ENCODE data around the gene ITGA6. TPM values are rescaled to one million over a fixed set of nuclear protein-coding genes. Genes with fewer than 3 reads are reported as not detected.
A peak's percentile ranks its signal among the peaks of the same experiment; 100 is the strongest.

ITGA6 gene
- total and polyA plus RNA-seq, 2 donors (not counting 1 experiment from before 2014, with no cell fraction given) = 6.4 to 19.8 TPM

DNA sequence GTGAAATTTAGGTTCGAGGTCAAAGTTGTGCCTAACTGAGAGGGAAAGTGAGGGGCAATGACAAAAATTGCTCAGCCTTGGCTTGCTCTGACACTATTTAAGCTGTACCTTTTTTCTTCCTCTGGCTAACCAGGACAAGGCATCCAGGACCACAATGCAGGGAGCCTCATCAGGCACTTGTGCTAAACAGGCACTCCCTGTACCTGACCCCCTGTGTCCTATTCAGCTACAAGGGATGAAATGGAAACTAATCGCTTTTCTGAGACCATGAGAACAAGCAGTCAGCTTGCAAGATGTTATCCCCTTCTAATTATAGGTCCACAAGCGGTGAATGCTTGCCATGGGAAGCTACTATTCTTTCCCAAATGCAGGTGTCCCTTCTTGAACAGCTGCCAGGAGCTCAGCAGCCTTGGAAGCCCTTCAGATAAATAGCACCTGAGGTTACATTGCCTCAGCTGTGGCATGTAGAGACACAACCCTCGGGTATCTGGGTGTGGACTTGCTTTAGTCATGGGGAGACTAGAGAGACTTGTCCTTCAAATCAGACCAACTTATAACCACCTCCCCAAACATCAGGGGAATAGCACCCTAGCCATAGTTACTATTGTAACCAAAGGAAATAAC lies 19.1 kb upstream of the ITGA6 start:
- Histone ChIP-seq H3K79me2 (ENCODE audit: control insufficient read depth, insufficient read depth, low read length) (no peaks in the 10 kb centered on the region), H3K4me1 (ENCODE audit: control insufficient read depth, extremely low read depth, insufficient read depth, low read length) (no peaks in the 10 kb centered on the region), H3K4me3 (replicated peaks in 1 of 4; ENCODE audit: control extremely low read depth in 1 of 4, insufficient read depth in 1 of 4, low read depth in 3 of 4, low read length in 4 of 4) (no peak overlapping the region), H4K20me1 (ENCODE audit: control insufficient read depth, extremely low read depth, insufficient read depth, low read length) (no peaks in the 10 kb centered on the region), H3K9me3 (ENCODE audit: control insufficient read depth, insufficient read depth, low read depth, low read length) (no peaks in the 10 kb centered on the region), H3K4me2 (ENCODE audit: extremely low read depth, insufficient read depth, low read length) (no peak overlapping the region), H3K27me3 (ENCODE audit: control insufficient read depth, insufficient read depth, low read length) (no peaks in the 10 kb centered on the region), H3K36me3 (ENCODE audit: control insufficient read depth, insufficient read depth, low read length) (no peaks in the 10 kb centered on the region), H3K27ac (ENCODE audit: insufficient read depth, low read length) (no peak overlapping the region), H2AFZ (ENCODE audit: low read length) (no peak overlapping the region), H3K9ac (ENCODE audit: insufficient read depth, low read length) (no peak overlapping the region)
- TF ChIP-seq, protein P1, sequence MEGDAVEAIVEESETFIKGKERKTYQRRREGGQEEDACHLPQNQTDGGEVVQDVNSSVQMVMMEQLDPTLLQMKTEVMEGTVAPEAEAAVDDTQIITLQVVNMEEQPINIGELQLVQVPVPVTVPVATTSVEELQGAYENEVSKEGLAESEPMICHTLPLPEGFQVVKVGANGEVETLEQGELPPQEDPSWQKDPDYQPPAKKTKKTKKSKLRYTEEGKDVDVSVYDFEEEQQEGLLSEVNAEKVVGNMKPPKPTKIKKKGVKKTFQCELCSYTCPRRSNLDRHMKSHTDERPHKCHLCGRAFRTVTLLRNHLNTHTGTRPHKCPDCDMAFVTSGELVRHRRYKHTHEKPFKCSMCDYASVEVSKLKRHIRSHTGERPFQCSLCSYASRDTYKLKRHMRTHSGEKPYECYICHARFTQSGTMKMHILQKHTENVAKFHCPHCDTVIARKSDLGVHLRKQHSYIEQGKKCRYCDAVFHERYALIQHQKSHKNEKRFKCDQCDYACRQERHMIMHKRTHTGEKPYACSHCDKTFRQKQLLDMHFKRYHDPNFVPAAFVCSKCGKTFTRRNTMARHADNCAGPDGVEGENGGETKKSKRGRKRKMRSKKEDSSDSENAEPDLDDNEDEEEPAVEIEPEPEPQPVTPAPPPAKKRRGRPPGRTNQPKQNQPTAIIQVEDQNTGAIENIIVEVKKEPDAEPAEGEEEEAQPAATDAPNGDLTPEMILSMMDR (conservative IDR thresholded peaks at IDR 0.05 in 1 of 2, IDR thresholded peaks at IDR 0.05 in 1 of 2; ENCODE audit: low read depth in 1 of 2, low read length in 2 of 2) = no peak
- no peak for TF ChIP-seq EZH2 (IDR thresholded peaks at IDR 0.05; ENCODE audit: low read length, missing control alignments)
- DNase-seq (ENCODE audit: low read depth in 2 of 2) = peak in 1 of 2 donors; percentile 15

DNA sequence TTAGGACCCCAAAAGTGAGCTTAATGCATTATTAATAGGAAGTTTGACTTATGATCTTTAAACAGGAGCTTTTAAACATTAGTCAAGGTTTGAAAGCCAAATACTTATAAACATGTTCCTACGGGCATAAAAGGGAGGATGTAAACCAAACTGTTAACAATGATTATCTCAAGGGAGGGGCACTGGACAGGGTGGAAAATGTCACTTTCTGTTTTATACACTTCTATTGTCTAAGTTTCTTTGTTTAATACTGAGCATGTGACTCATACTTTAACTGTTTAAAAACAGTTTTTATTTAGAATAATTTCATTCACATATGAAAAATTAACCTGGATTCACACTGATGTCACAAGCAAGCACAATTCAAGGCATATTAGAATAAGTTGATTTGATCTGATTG lies 18.3 kb upstream of the ITGA6 start:
- Histone ChIP-seq H3K4me3 (replicated peaks in 1 of 4; ENCODE audit: control extremely low read depth in 1 of 4, insufficient read depth in 1 of 4, low read depth in 3 of 4, low read length in 4 of 4) (no peak overlapping the region), H3K4me2 (ENCODE audit: extremely low read depth, insufficient read depth, low read length) (peak overlapping the region; percentile 9), H2AFZ (ENCODE audit: low read length) (no peak overlapping the region), H3K9ac (ENCODE audit: insufficient read depth, low read length) (no peak overlapping the region), H3K27me3 (ENCODE audit: control insufficient read depth, insufficient read depth, low read length) (no peaks in the 10 kb centered on the region), H3K9me3 (ENCODE audit: control insufficient read depth, insufficient read depth, low read depth, low read length) (no peaks in the 10 kb centered on the region), H3K36me3 (ENCODE audit: control insufficient read depth, insufficient read depth, low read length) (no peaks in the 10 kb centered on the region), H3K79me2 (ENCODE audit: control insufficient read depth, insufficient read depth, low read length) (no peaks in the 10 kb centered on the region), H4K20me1 (ENCODE audit: control insufficient read depth, extremely low read depth, insufficient read depth, low read length) (no peaks in the 10 kb centered on the region), H3K4me1 (ENCODE audit: control insufficient read depth, extremely low read depth, insufficient read depth, low read length) (no peaks in the 10 kb centered on the region), H3K27ac (ENCODE audit: insufficient read depth, low read length) (no peak overlapping the region)
- no peak for DNase-seq (ENCODE audit: low read depth in 2 of 2)
- TF ChIP-seq EZH2 (IDR thresholded peaks at IDR 0.05; ENCODE audit: low read length, missing control alignments) = no peak
- TF ChIP-seq, protein P1 (conservative IDR thresholded peaks at IDR 0.05 in 1 of 2, IDR thresholded peaks at IDR 0.05 in 1 of 2; ENCODE audit: low read depth in 1 of 2, low read length in 2 of 2) = no peak

DNA sequence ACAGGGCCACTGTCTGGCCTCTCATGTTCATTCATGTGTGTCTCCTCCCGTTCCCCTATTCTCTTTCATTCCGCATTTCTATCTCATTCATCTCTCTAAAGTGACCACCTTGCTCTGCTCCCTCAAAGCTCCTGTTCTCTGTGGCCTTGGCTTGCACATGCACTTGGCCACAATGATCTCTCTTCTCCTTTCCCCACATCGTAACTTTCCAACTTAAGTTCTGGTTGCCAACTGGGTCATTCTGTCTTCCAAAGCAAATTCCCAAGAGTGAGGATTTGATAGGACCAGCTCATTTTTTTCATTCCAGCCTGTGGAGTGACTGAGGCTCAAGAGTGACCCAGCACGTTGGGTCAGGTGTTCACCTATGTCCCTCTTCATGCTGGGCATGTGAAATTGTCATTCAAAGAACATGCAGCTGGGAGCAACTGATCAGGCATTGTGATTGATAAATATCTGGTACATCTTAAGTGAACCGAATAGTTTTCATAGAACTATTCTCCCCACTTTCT lies 14.3 kb upstream of the ITGA6 start:
- H4K20me1 ChIP-seq (ENCODE audit: control insufficient read depth, extremely low read depth, insufficient read depth, low read length) = no peaks in the 10 kb centered on the region
- no peaks in the 10 kb centered on the region for H3K79me2 ChIP-seq (ENCODE audit: control insufficient read depth, insufficient read depth, low read length)
- no peak overlapping the region for H3K9ac ChIP-seq (ENCODE audit: insufficient read depth, low read length)
- H3K4me1 ChIP-seq (ENCODE audit: control insufficient read depth, extremely low read depth, insufficient read depth, low read length) = no peaks in the 10 kb centered on the region
- no peak overlapping the region for H3K4me3 ChIP-seq (replicated peaks in 1 of 4; ENCODE audit: control extremely low read depth in 1 of 4, insufficient read depth in 1 of 4, low read depth in 3 of 4, low read length in 4 of 4)
- no peaks in the 10 kb centered on the region for H3K36me3 ChIP-seq (ENCODE audit: control insufficient read depth, insufficient read depth, low read length)
- no peak overlapping the region for H2AFZ ChIP-seq (ENCODE audit: low read length)
- no peak overlapping the region for H3K4me2 ChIP-seq (ENCODE audit: extremely low read depth, insufficient read depth, low read length)
- no peaks in the 10 kb centered on the region for H3K9me3 ChIP-seq (ENCODE audit: control insufficient read depth, insufficient read depth, low read depth, low read length)
- TF ChIP-seq EZH2 (IDR thresholded peaks at IDR 0.05; ENCODE audit: low read length, missing control alignments) = no peak
- TF ChIP-seq, protein P1 (conservative IDR thresholded peaks at IDR 0.05 in 1 of 2, IDR thresholded peaks at IDR 0.05 in 1 of 2; ENCODE audit: low read depth in 1 of 2, low read length in 2 of 2) = no peak
- H3K27ac ChIP-seq (ENCODE audit: insufficient read depth, low read length) = no peak overlapping the region
- H3K27me3 ChIP-seq (ENCODE audit: control insufficient read depth, insufficient read depth, low read length) = no peaks in the 10 kb centered on the region
- no peak for DNase-seq (ENCODE audit: low read depth in 2 of 2)

Measured in fibroblast of lung (primary cell).